ENCODE results near the gene IL1R1. TPM values are rescaled to one million over a fixed set of nuclear protein-coding genes. Genes with fewer than 3 reads are reported as not detected.
"Not testable (repeated sequence)": the region's sequence is repeated elsewhere in the genome, so short reads cannot be mapped to it uniquely, and the experiment has no call there.

The IL1R1 gene, protein sequence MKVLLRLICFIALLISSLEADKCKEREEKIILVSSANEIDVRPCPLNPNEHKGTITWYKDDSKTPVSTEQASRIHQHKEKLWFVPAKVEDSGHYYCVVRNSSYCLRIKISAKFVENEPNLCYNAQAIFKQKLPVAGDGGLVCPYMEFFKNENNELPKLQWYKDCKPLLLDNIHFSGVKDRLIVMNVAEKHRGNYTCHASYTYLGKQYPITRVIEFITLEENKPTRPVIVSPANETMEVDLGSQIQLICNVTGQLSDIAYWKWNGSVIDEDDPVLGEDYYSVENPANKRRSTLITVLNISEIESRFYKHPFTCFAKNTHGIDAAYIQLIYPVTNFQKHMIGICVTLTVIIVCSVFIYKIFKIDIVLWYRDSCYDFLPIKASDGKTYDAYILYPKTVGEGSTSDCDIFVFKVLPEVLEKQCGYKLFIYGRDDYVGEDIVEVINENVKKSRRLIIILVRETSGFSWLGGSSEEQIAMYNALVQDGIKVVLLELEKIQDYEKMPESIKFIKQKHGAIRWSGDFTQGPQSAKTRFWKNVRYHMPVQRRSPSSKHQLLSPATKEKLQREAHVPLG
- total RNA-seq, result 21.1 TPM
- long read RNA-seq, full-length matches to known transcripts, result 18 of 28 reads
- long read RNA-seq, partial matches to known transcripts, result 1 of 28 reads
- long read RNA-seq, other reads (novel, unspliced or antisense), result 9 of 28 reads

- ATAC-seq (ENCODE audit: poor library complexity) (peak; percentile 97), DNase-seq (peak; percentile 89)
- intact Hi-C loops (cut with DNase I), result no loop called here
Observed at GRCh38 chr2:102141970-102142828, at the start of gene IL1R1. IL1R1 (plus strand) TSS chr2:102142746; CDS start chr2:102157725, 14,979 bp downstream.

GRCh38 chr2:102093662-102094061 is 48.9 kb upstream of the IL1R1 start:
- ATAC-seq (ENCODE audit: poor library complexity) (no peak), DNase-seq (no peak)
- intact Hi-C loops (cut with DNase I), result no loop called here

DNA sequence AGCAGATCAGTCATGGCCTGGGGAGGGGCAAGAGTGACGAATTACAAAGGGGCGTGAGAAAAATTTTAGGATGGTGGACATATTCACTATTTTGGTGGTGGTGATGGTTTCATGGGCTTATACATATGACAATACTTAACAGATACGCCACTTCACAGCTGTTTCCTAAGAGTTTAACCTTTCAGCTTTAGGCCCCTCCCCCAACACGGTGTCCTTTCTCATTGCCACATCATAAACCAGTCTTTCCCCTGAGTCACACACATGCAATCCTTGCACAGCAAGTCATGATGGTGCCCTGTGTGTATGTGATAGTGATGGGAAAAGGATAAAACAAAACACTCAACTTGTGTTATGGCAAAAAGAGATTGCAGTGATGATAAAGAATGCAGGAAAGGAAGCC is 47.6 kb upstream of the IL1R1 start:
- DNase-seq, result no peak
- intact Hi-C loops (cut with DNase I), result no loop called here
- ATAC-seq (ENCODE audit: poor library complexity), result no peak

- ATAC-seq (ENCODE audit: poor library complexity), result no peak
- DNase-seq, result no peak
- intact Hi-C loops (cut with DNase I), result no loop called here
Observed at GRCh38 chr2:102096103-102096502, 46.4 kb upstream of the IL1R1 start.

DNA sequence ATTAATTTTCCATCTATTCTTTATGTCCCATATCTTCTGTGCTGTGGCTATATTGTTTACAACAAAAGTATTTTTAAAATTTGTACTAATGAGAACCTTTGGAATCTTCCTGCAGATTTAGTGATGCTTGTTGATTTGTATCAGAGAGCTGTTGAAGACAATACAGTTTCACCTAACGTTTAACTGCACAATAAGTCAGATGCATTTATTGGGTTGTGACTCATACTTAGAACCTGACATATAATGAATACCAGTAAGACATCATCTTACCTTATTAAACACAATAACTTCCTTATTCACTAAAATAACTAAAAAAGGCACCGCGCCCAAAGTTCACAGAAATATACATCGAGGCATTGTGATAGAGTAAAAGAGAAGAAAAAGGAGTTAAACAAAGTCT is 43.8 kb upstream of the IL1R1 start:
- no peak for ATAC-seq (ENCODE audit: poor library complexity)
- DNase-seq, result no peak
- intact Hi-C loops (cut with DNase I), result no loop called here

- intact Hi-C loops (cut with DNase I), result no loop called here
- DNase-seq (no peak), ATAC-seq (ENCODE audit: poor library complexity) (no peak)
Observed at GRCh38 chr2:102099536-102100298, 42.8 kb upstream of the IL1R1 start.

GRCh38 chr2:102100371-102101096 is 42.0 kb upstream of the IL1R1 start:
- no peak for DNase-seq
- intact Hi-C loops (cut with DNase I), result no loop called here
- ATAC-seq (ENCODE audit: poor library complexity), result no peak

- intact Hi-C loops (cut with DNase I), result no loop called here
Observed at GRCh38 chr2:102101097-102101848, 41.3 kb upstream of the IL1R1 start.

GRCh38 chr2:102101849-102102635 is 40.5 kb upstream of the IL1R1 start:
- DNase-seq (no peak), ATAC-seq (ENCODE audit: poor library complexity) (no peak)
- intact Hi-C loops (cut with DNase I), result no loop called here

More at GRCh38 chr2:102101097-102101848, 41.3 kb upstream of the IL1R1 start:
- DNase-seq (no peak), ATAC-seq (ENCODE audit: poor library complexity) (no peak)

- ATAC-seq (ENCODE audit: poor library complexity); intact Hi-C loops (cut with DNase I); DNase-seq: not testable (repeated sequence)
Observed at GRCh38 chr2:102102636-102102948, 40.0 kb upstream of the IL1R1 start.

DNA sequence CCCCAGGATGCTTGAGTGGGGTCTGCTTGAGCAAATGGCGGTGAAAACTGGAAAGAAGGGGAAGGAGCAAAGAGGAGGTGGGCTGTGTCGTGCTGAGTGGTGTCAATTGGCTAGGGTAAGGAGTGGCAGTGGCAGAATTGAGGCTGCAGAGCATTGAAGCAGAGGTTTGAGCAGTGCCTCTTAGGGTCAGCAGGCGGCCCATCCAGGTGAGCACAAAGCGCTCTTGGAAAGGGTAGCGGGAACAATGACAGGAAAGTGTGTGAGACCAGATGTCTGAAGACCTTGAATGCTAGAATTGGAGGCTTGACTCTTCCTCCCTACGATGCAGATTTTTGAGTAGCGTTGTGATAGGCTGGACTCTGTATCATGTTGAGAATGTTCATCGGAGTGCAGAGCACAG is 39.3 kb upstream of the IL1R1 start:
- no peak for ATAC-seq (ENCODE audit: poor library complexity)
- intact Hi-C loops (cut with DNase I), result no loop called here
- no peak for DNase-seq

DNA sequence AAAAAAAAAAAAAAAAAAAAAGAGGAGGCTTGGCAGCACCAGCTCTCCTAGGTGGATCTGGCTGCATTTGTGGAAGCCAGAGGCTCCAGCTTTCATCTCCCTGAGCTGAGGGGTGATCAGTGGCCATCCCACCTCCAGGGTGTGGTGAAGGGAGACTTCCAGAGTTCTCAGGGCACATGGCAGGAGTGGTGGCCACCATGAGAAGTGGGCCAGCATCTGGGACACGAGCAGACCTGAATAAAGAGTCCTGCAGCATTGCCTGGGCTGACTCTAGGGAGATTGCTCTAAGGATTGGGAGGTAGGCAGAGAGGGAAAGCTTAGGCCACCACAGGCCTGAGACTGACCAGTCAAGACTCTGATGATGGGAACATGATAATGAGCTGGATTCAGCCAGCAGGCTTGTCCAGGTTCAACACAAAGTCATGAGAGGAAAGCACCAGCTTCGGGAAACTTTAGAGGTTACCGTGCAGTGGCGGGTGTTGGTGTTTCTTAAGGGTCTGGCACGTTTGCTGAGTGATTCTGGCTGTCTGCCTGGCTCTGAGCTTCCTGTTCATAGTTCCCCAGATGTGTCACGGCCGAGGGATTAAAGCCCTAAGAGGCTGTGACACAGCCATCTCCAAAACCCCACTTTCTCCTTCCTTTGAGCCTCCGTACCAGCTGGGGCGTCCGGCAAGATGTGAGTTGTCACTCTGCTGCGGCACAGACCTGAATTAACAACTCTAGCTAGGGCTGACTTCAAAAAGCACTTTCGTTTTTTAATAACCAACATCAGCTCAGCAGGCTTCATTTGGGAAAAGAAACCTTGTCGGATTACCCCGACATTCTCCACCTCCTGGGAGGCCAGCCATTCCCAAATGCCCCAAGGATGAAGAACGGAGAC is 38.3 kb upstream of the IL1R1 start:
- peak; percentile 82 for ATAC-seq (ENCODE audit: poor library complexity)
- peak; percentile 80 for DNase-seq
- intact Hi-C loops (cut with DNase I), result no loop called here

- ATAC-seq (ENCODE audit: poor library complexity) (no peak), DNase-seq (no peak)
- intact Hi-C loops (cut with DNase I), result no loop called here
Observed at GRCh38 chr2:102106133-102106556, 36.4 kb upstream of the IL1R1 start.

DNA sequence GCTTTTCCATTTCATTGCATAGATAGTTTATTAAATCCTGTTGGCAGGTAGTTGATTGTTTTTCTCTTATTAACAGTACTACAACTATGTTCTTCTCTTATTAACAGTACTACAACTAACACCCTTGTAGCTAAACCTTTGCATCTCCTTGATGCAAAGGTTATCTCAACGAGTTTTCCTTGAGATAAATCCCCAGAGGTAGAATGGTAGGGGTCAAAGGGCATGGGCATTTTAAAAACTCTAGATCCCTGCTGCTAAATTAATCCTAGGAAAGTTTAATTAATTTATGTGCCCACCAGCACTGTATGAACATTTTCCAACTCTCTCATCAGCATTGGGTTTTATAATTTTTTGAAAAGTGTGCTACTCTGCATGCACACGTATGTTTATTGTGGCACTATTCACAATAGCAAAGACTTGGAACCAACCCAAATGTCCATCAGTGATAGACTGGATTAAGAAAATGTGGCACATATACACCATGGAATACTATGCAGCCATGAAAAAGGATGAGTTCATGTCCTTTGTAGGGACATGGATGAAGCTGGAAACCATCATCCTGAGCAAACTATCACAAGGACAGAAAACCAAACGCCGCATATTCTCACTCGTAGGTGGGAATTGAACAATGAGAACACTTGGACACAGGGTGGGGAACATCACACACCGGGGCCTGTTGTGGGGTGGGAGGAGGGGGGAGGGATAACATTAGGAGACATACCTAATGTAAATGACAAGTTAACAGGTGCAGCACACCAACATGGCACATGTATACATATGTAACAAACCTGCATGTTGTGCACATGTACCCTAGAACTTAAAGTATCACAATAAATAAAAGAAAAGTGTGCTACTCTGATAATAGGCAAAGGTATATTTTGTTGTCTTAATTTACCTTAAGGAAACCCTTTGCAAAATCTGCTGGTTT is 35.5 kb upstream of the IL1R1 start:
- ATAC-seq (ENCODE audit: poor library complexity); intact Hi-C loops (cut with DNase I); DNase-seq: not testable (repeated sequence)

DNA sequence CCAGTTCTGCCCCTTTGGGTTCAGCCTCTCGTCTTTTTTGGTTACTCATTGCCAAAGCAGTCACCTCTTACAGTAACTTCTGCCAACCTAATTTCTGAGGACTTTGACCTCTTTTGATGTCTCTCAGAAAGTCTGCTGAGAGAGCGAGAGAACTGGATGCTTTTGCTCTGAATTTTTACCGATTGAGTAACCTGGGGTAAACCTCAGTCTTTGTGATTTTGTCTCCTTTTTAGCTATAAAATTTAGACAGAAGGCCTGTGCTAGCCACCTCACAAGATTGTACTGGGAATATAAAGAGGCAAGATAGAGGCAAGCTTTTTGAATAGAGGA is 34.8 kb upstream of the IL1R1 start:
- ATAC-seq (ENCODE audit: poor library complexity) (no peak), DNase-seq (no peak)
- intact Hi-C loops (cut with DNase I), result no loop called here
